Suprapubic skin (tissue), 4 donors: ENCODE data around the gene NPY.

Experiments used
- CTCF ChIP-seq, 2 donors: fragments of 200-600 bp in 1 of 2; fragments of 450-650 bp in 1 of 2; sonication (generic) in 1 of 2; IDR thresholded peaks; one replicate each; pipeline ENCODE4 v1.5.1; 2016 to 2019; ENCODE audit warnings: antibody characterized with exemption in 2 of 2, mild to moderate bottlenecking in 1 of 2, moderate library complexity in 1 of 2
- EP300 ChIP-seq: sonication (generic); formaldehyde crosslinking; IDR thresholded peaks from one replicate; pipeline ENCODE4 v1.6.1; 2017; ENCODE audit warnings: antibody characterized with exemption
- POLR2AphosphoS5 ChIP-seq, 3 donors: sonication (generic); formaldehyde crosslinking; IDR thresholded peaks; one replicate each; pipeline ENCODE4 v1.6.1; 2017; ENCODE audit warnings: antibody characterized with exemption in 3 of 3

- no peak for TF ChIP-seq CTCF (IDR thresholded peaks at IDR 0.05)
- no peak for TF ChIP-seq POLR2AphosphoS5 (IDR thresholded peaks at IDR 0.05)
- TF ChIP-seq EP300: no peak
These were observed 29.8 kb downstream of the NPY start for GRCh38 chr7:24313777-24314176.
